Muscle of back (tissue), 11 donors: ENCODE measurements around the gene VIL1. TPM values are rescaled to one million over a fixed set of nuclear protein-coding genes. Genes with fewer than 3 reads are reported as not detected.

Experiments
- DNase-seq, 3 donors: peaks; one replicate each; pipeline versions ENCODE4 v3.0.0 to v3.0.0-alpha.2; 2013
- polyA plus RNA-seq, 10 donors: library from polyadenylated mRNA; unstranded; fragments of 120-200 nt; gene quantifications; one replicate each; pipeline ENCODE4 v1.2.1, GENCODE V29; 2013; ENCODE audit not compliant: insufficient read length in 10 of 10

Gene VIL1
- polyA plus RNA-seq, 10 donors: 0.04 to 0.39 (median 0.11) TPM; not detected in 2

- DNase-seq: peak in 1 of 3 donors; percentile 35
Observed at GRCh38 chr2:218394298-218395089, 24.4 kb upstream of the VIL1 start.

- no peak for DNase-seq
Observed at GRCh38 chr2:218395090-218395444, 23.9 kb upstream of the VIL1 start.

GRCh38 chr2:218395456-218395825, 23.5 kb upstream of the VIL1 start:
- DNase-seq: no peak

GRCh38 chr2:218395826-218396687, 22.9 kb upstream of the VIL1 start:
- DNase-seq: peak; percentile 95 to 99 (median 96)

GRCh38 chr2:218396688-218397462, 22.0 kb upstream of the VIL1 start:
- DNase-seq: peak; percentile 59 to 88 (median 64)

GRCh38 chr2:218397463-218397819, 21.5 kb upstream of the VIL1 start:
- DNase-seq: no peak

- peak; percentile 52 to 83 (median 71) for DNase-seq
Observed at GRCh38 chr2:218397820-218398436, 21.0 kb upstream of the VIL1 start.

- peak; percentile 84 to 94 (median 89) for DNase-seq
Observed at GRCh38 chr2:218398437-218399390, 20.2 kb upstream of the VIL1 start.

- peak; percentile 99 for DNase-seq
Observed at GRCh38 chr2:218399391-218400166, 19.3 kb upstream of the VIL1 start, which contains the start of gene CTDSP1. CTDSP1 (plus strand) TSS chr2:218399868; CDS start chr2:218400091, 223 bp downstream.

GRCh38 chr2:218400167-218400929, 18.6 kb upstream of the VIL1 start:
- DNase-seq: peak; percentile 21 to 74 (median 48)

- DNase-seq: no peak
Observed at GRCh38 chr2:218400930-218401881, 17.7 kb upstream of the VIL1 start.

GRCh38 chr2:218401890-218402289, 17.0 kb upstream of the VIL1 start:
- no peak for DNase-seq

GRCh38 chr2:218402491-218402901, 16.4 kb upstream of the VIL1 start:
- no peak for DNase-seq

GRCh38 chr2:218402911-218403411, 16.0 kb upstream of the VIL1 start:
- no peak for DNase-seq

- no peak for DNase-seq
Observed at GRCh38 chr2:218403810-218404209, 15.1 kb upstream of the VIL1 start.

GRCh38 chr2:218404351-218405085, 14.4 kb upstream of the VIL1 start:
- DNase-seq: peak in 1 of 3 donors; percentile 26
